Measurements from ENCODE around the gene IFNL1.

The IFNL1 gene

GRCh38 chr19:39304185-39304513 is 7.9 kb downstream of the IFNL1 start:
- ATAC-seq (ENCODE audit: low read depth): no peak
- no peak for TF ChIP-seq CTCF (IDR thresholded peaks at IDR 0.05; ENCODE audit: poor library complexity, severe bottlenecking)
- no peak for DNase-seq (ENCODE audit: low spot score)
- no peaks in the 10 kb centered on the region for H3K36me3 ChIP-seq (ENCODE audit: low read depth)
- no peak overlapping the region for H3K27ac ChIP-seq (ENCODE audit: poor library complexity, severe bottlenecking)
- H3K4me1 ChIP-seq (ENCODE audit: insufficient read depth, poor library complexity, severe bottlenecking): no peaks in the 10 kb centered on the region
- no peak overlapping the region for H3K4me3 ChIP-seq (ENCODE audit: severe bottlenecking)
- no peaks in the 10 kb centered on the region for H3K9me3 ChIP-seq (ENCODE audit: severe bottlenecking)
- peaks cover 19% of the 10 kb centered on the region for H3K27me3 ChIP-seq (ENCODE audit: insufficient read depth, poor library complexity, severe bottlenecking)

GRCh38 chr19:39304701-39305571 is 8.7 kb downstream of the IFNL1 start:
- ATAC-seq (ENCODE audit: low read depth) (no peak), DNase-seq (ENCODE audit: low spot score) (no peak)
- Histone ChIP-seq H3K4me3 (ENCODE audit: severe bottlenecking) (no peak overlapping the region), H3K36me3 (ENCODE audit: low read depth) (no peaks in the 10 kb centered on the region), H3K9me3 (ENCODE audit: severe bottlenecking) (no peaks in the 10 kb centered on the region), H3K27me3 (ENCODE audit: insufficient read depth, poor library complexity, severe bottlenecking) (peaks cover 19% of the 10 kb centered on the region), H3K4me1 (ENCODE audit: insufficient read depth, poor library complexity, severe bottlenecking) (no peaks in the 10 kb centered on the region), H3K27ac (ENCODE audit: poor library complexity, severe bottlenecking) (no peak overlapping the region)
- TF ChIP-seq CTCF (IDR thresholded peaks at IDR 0.05; ENCODE audit: poor library complexity, severe bottlenecking): no peak

GRCh38 chr19:39306075-39306474 is 9.9 kb downstream of the IFNL1 start:
- Histone ChIP-seq H3K36me3 (ENCODE audit: low read depth) (no peaks in the 10 kb centered on the region), H3K4me3 (ENCODE audit: severe bottlenecking) (no peak overlapping the region), H3K27ac (ENCODE audit: poor library complexity, severe bottlenecking) (no peak overlapping the region), H3K9me3 (ENCODE audit: severe bottlenecking) (no peaks in the 10 kb centered on the region), H3K27me3 (ENCODE audit: insufficient read depth, poor library complexity, severe bottlenecking) (peaks cover 19% of the 10 kb centered on the region), H3K4me1 (ENCODE audit: insufficient read depth, poor library complexity, severe bottlenecking) (no peaks in the 10 kb centered on the region)
- ATAC-seq (ENCODE audit: low read depth) (no peak), DNase-seq (ENCODE audit: low spot score) (no peak)
- no peak for TF ChIP-seq CTCF (IDR thresholded peaks at IDR 0.05; ENCODE audit: poor library complexity, severe bottlenecking)

GRCh38 chr19:39307046-39307821 is 11.0 kb downstream of the IFNL1 start:
- no peak for TF ChIP-seq CTCF (IDR thresholded peaks at IDR 0.05; ENCODE audit: poor library complexity, severe bottlenecking)
- ATAC-seq (ENCODE audit: low read depth): peak; percentile 57
- Histone ChIP-seq H3K4me1 (ENCODE audit: insufficient read depth, poor library complexity, severe bottlenecking) (no peaks in the 10 kb centered on the region), H3K9me3 (ENCODE audit: severe bottlenecking) (no peaks in the 10 kb centered on the region), H3K4me3 (ENCODE audit: severe bottlenecking) (peak overlapping the region; percentile 21), H3K27ac (ENCODE audit: poor library complexity, severe bottlenecking) (no peak overlapping the region), H3K27me3 (ENCODE audit: insufficient read depth, poor library complexity, severe bottlenecking) (peaks cover 19% of the 10 kb centered on the region), H3K36me3 (ENCODE audit: low read depth) (no peaks in the 10 kb centered on the region)
- no peak for DNase-seq (ENCODE audit: low spot score)
